HL-60 (cell line): ENCODE data around the gene INVS.

Experiments used
- CTCF ChIP-seq: IDR thresholded peaks from one replicate; pipeline ENCODE4 v1.5.1; 2011; ENCODE audit warnings: low read length, control low read depth, inconsistent platforms; ENCODE audit not compliant: insufficient read depth
- GABPA ChIP-seq: IDR thresholded peaks from 2 replicates; pipeline ENCODE4 v1.6.1; 2012; ENCODE audit warnings: low read depth
- POLR2AphosphoS5 ChIP-seq: IDR thresholded peaks from 2 replicates; pipeline ENCODE4 v1.6.1; 2012; ENCODE audit warnings: low read depth
- REST ChIP-seq: IDR thresholded peaks from 2 replicates; pipeline ENCODE4 v1.6.1; 2012; ENCODE audit warnings: low read depth; ENCODE audit not compliant: insufficient replicate concordance
- SPI1 ChIP-seq: IDR thresholded peaks from 2 replicates; pipeline ENCODE4 v1.6.1; 2012; ENCODE audit warnings: low read depth, mild to moderate bottlenecking, borderline replicate concordance

GRCh38 chr9:100292414-100292813 lies 193.4 kb downstream of the INVS start:
- no peak for TF ChIP-seq POLR2AphosphoS5
- TF ChIP-seq CTCF: no peak
- no peak for TF ChIP-seq GABPA
- no peak for TF ChIP-seq REST
- no peak for TF ChIP-seq SPI1
